Measurements from ENCODE around the gene HMCES.

DNA sequence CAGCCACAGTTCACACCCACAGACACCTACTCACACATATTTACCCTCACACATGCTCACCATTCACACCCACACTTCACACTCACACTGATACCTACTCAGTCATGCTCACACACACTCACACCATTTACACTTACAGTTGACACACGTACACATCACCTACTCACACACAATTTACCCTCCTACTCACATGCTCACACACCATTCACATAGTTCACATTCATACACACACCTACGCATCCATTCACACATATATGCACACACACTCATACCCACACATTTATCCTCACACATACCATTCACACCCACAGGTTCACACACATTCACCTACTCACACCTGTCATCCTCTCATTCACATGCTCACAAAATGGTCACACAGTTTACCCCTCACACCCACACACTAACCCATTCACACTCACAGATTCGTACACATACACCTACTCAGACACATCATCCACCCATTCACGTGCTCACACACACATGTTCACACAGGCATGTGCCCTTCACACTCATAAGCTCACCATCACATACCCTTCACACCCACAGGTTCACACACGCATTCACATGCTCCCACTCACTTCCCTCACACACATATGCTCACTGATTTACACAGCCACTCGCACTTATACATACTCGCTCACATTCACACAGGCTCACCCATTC is 42.3 kb downstream of the HMCES start:
- TF ChIP-seq CTCF (IDR thresholded peaks at IDR 0.05) = no peak
- no peak for TF ChIP-seq POLR2A (IDR thresholded peaks at IDR 0.05; ENCODE audit: low read depth)
- TF ChIP-seq EP300 (IDR thresholded peaks at IDR 0.05) = no peak
- no peak for TF ChIP-seq POLR2AphosphoS5 (IDR thresholded peaks at IDR 0.05)
